ENCODE results near the gene PTPRM.

DNA sequence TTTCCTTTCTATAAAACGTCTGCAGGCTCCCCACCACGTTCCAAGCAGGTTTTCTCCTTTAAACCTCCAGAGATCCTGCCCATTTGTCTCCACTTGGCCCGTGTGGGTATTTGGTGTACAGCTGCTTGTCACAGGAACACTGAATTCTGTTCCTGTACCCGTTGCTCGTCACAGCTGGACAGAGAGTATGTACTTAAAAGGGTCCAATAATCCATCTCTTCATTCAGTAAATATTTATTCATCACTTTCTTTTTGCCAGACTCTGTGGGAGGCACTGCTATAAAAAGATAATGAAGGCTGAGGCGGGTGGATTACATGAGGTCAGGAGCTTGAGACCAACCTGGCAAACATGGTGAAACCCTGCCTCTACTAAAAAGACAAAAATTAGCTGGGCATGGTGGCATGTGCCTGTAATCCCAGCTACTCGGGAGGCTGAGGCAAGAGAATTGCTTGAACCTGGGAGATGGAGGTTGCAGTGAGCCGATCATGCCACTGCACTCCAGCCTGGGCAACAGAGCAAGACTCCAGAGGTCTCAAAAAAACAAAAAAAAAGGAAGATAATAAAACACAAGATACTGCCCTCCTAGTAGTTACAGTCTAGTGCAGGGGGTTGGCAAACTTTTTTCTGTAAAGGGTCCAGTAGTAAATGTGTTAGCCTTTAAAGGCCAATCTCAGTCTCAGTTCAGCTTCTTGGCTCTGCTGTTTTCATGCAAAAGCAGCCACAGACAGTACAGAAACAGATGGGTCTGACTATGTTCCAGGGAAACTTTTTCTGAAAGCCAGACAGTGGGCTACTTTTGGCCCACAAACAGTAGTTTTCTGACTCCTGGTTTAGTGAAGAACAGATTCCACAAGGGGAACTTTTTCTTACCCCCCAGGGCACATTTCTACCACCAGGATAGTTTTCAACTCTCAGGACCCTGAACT lies 732.2 kb downstream of the PTPRM start:
- TF ChIP-seq POLR2AphosphoS5 (IDR thresholded peaks at IDR 0.05; ENCODE audit: low read depth, low read length): no peak
- no peak for TF ChIP-seq POLR2A (IDR thresholded peaks at IDR 0.05; ENCODE audit: low read depth, low read length)
- TF ChIP-seq TAF1 (IDR thresholded peaks at IDR 0.05; ENCODE audit: low read depth, low read length): no peak
- no peak for TF ChIP-seq SPI1 (IDR thresholded peaks at IDR 0.05; ENCODE audit: low read depth, low read length)
- TF ChIP-seq POU2F2 (IDR thresholded peaks at IDR 0.05; ENCODE audit: low read depth, low read length): no peak
- TF ChIP-seq PAX5 (IDR thresholded peaks at IDR 0.05; ENCODE audit: insufficient read depth, low read length, severe bottlenecking): no peak

Data from GM12891 (cell line).